Keratinocyte (primary cell): ENCODE measurements around the gene SLIT3. TPM values are rescaled to one million over a fixed set of nuclear protein-coding genes. Genes with fewer than 3 reads are reported as not detected.

Experiments used
- DNase-seq: peaks from one replicate; pipeline ENCODE4 v3.0.0-alpha.2; 2011; ENCODE audit warnings: low read depth, missing footprints, low spot score
- FAIRE-seq: peaks from 2 replicates; lab custom pipeline; 2011; peaks lifted over from hg19 to GRCh38; lab: Jason Lieb, UNC
- H2AFZ ChIP-seq: 2 replicates; pipeline ENCODE4 v1.6.0; 2012; ENCODE audit warnings: low read length, control low read depth, inconsistent platforms; ENCODE audit not compliant: control insufficient read depth
- H3K27ac ChIP-seq: 2 replicates; pipeline ENCODE4 v1.5.1; 2011; ENCODE audit warnings: low read length; ENCODE audit not compliant: control insufficient read depth, insufficient read depth
- H3K27me3 ChIP-seq: 3 replicates; pipeline ENCODE4 v1.6.0; 2011; ENCODE audit warnings: low read length; ENCODE audit not compliant: control insufficient read depth, insufficient read depth; ENCODE audit errors: extremely low read depth
- H3K36me3 ChIP-seq, 2 experiments: 2 replicates in 1 of 2; 3 replicates in 1 of 2; pipeline ENCODE4 v1.5.1; 2011; ENCODE audit warnings: low read length in 2 of 2, mild to moderate bottlenecking in 1 of 2; ENCODE audit not compliant: control insufficient read depth in 2 of 2, insufficient read depth in 2 of 2; ENCODE audit errors: extremely low read depth in 1 of 2
- H3K4me1 ChIP-seq: 3 replicates; pipeline ENCODE4 v1.5.1; 2011; ENCODE audit warnings: low read length; ENCODE audit not compliant: control insufficient read depth, insufficient read depth; ENCODE audit errors: extremely low read depth
- H3K4me2 ChIP-seq: 3 replicates; pipeline ENCODE4 v1.6.0; 2011; ENCODE audit warnings: low read depth, low read length; ENCODE audit not compliant: control insufficient read depth, insufficient read depth; ENCODE audit errors: extremely low read depth
- H3K4me3 ChIP-seq, 3 experiments: fragments of 200-600 bp in 1 of 3; sonication (generic) in 1 of 3; 2 replicates in 2 of 3; 3 replicates in 1 of 3; pipeline ENCODE4 v1.5.1; 2011 to 2016; ENCODE audit warnings: low read length in 3 of 3, mild to moderate bottlenecking in 3 of 3, control low read depth in 2 of 3, inconsistent platforms in 1 of 3, low read depth in 1 of 3, mixed read lengths in 1 of 3, mixed run types in 1 of 3, moderate library complexity in 1 of 3; ENCODE audit not compliant: control insufficient read depth in 2 of 3, insufficient read depth in 2 of 3; ENCODE audit errors: extremely low read depth in 1 of 3
- H3K79me2 ChIP-seq: 2 replicates; pipeline ENCODE4 v1.6.0; 2012; ENCODE audit warnings: low read length; ENCODE audit not compliant: control insufficient read depth, insufficient read depth
- H3K9ac ChIP-seq: 3 replicates; pipeline ENCODE4 v1.6.0; 2011; ENCODE audit warnings: low read length; ENCODE audit not compliant: control insufficient read depth, insufficient read depth; ENCODE audit errors: extremely low read depth
- H3K9me1 ChIP-seq: 3 replicates; pipeline ENCODE4 v1.6.0; 2011; ENCODE audit warnings: low read length; ENCODE audit not compliant: control insufficient read depth, insufficient read depth; ENCODE audit errors: extremely low read depth
- H3K9me3 ChIP-seq: 2 replicates; pipeline ENCODE4 v1.5.1; 2012; ENCODE audit warnings: low read depth, low read length; ENCODE audit not compliant: control insufficient read depth
- H4K20me1 ChIP-seq: 3 replicates; pipeline ENCODE4 v1.6.0; 2011; ENCODE audit warnings: low read length; ENCODE audit not compliant: control insufficient read depth, insufficient read depth; ENCODE audit errors: extremely low read depth
- CTCF ChIP-seq, 3 experiments: IDR thresholded peaks in 1 of 3; conservative IDR thresholded peaks in 1 of 3; optimal IDR thresholded peaks in 1 of 3; 2 replicates in 2 of 3; 3 replicates in 1 of 3; pipeline versions ENCODE3 to v1.5.1; 2011; ENCODE audit warnings: low read length in 3 of 3, mild to moderate bottlenecking in 3 of 3, moderate library complexity in 2 of 3, control low read depth in 1 of 3, inconsistent platforms in 1 of 3; ENCODE audit not compliant: insufficient read depth in 2 of 3; ENCODE audit errors: extremely low read depth in 1 of 3
- EZH2 ChIP-seq: IDR thresholded peaks from one replicate; pipeline ENCODE4 v1.6.1; 2012; ENCODE audit warnings: inconsistent platforms, mild to moderate bottlenecking, low read length, moderate library complexity
- dilution Hi-C: fragments of 300-500 bp; cut with MboI; formaldehyde crosslinking; loops from one replicate; pipeline ENCODE4 v1.7.0; 2020; ENCODE audit warnings: low sequenced_read_pairs; ENCODE audit not compliant: extremely low pct_ligation_motif_present
- polyA plus RNA-seq, 5 experiments: library from polyadenylated mRNA; depleted of rRNA in 3 of 5; stranded (reverse) in 3 of 5; stranded (forward) in 1 of 5; unstranded in 1 of 5; fragments of >200 nt; gene quantifications; 1 replicate in 1 of 5; 2 replicates in 3 of 5; 3 replicates in 1 of 5; pipeline versions ENCODE4 v1.2.1 to v1.2.3, GENCODE V29; 2011 to 2012; ENCODE audit warnings: missing spikeins in 2 of 5, low read depth in 1 of 5, low replicate concordance in 1 of 5

The SLIT3 gene
- polyA plus RNA-seq, 1 donor (not counting 4 experiments of a cell fraction or from before 2014, with no cell fraction given), result 2.4 TPM

- Histone ChIP-seq H3K9me3 (no peaks in the 10 kb centered on the region), H3K9ac (no peak overlapping the region), H2AFZ (no peak overlapping the region), H3K79me2 (no peaks in the 10 kb centered on the region), H3K27me3 (no peaks in the 10 kb centered on the region), H4K20me1 (no peaks in the 10 kb centered on the region), H3K4me1 (no peaks in the 10 kb centered on the region), H3K9me1 (no peaks in the 10 kb centered on the region), H3K36me3 (no peaks in the 10 kb centered on the region), H3K27ac (no peak overlapping the region), H3K4me2 (no peak overlapping the region), H3K4me3 (no peak overlapping the region)
- dilution Hi-C loops, result no loop called here
- FAIRE-seq (no peak), DNase-seq (no peak)
- TF ChIP-seq EZH2, result no peak
- no peak for TF ChIP-seq CTCF (optimal IDR thresholded peaks at IDR 0.05 in 1 of 3, IDR thresholded peaks at IDR 0.05 in 1 of 3, conservative IDR thresholded peaks at IDR 0.05 in 1 of 3; ENCODE audit: extremely low read depth in 1 of 3, insufficient read depth in 2 of 3, low read length in 3 of 3)
Measured at GRCh38 chr5:168721966-168722365, 579.0 kb downstream of the SLIT3 start.

GRCh38 chr5:168721002-168721753 is 579.8 kb downstream of the SLIT3 start:
- Histone ChIP-seq H3K27me3 (no peaks in the 10 kb centered on the region), H3K4me3 (no peak overlapping the region), H3K79me2 (no peaks in the 10 kb centered on the region), H3K9me1 (no peaks in the 10 kb centered on the region), H4K20me1 (no peaks in the 10 kb centered on the region), H3K4me1 (no peaks in the 10 kb centered on the region), H3K36me3 (no peaks in the 10 kb centered on the region), H3K27ac (no peak overlapping the region), H2AFZ (no peak overlapping the region), H3K9ac (no peak overlapping the region), H3K9me3 (no peaks in the 10 kb centered on the region), H3K4me2 (no peak overlapping the region)
- FAIRE-seq (no peak), DNase-seq (no peak)
- no peak for TF ChIP-seq CTCF (optimal IDR thresholded peaks at IDR 0.05 in 1 of 3, IDR thresholded peaks at IDR 0.05 in 1 of 3, conservative IDR thresholded peaks at IDR 0.05 in 1 of 3; ENCODE audit: extremely low read depth in 1 of 3, insufficient read depth in 2 of 3, low read length in 3 of 3)
- TF ChIP-seq EZH2, result no peak
- dilution Hi-C loops, result no loop called here
